SK-N-SH treated with all-trans-retinoic acid at 6 μM for 48 hours (cell line): ENCODE measurements around the gene SPTBN4.
"Not testable (repeated sequence)": the region's sequence is repeated elsewhere in the genome, so short reads cannot be mapped to it uniquely, and the experiment has no call there.

Experiments used
- ATAC-seq: fragments of 200-7000 bp; cut with Tn5 transposase; 3 replicates; pipeline ENCODE4 v1.9.1; 2020; ENCODE audit warnings: mild to moderate bottlenecking, moderate library complexity
- ARNTL ChIP-seq: fragments of 450-650 bp; formaldehyde crosslinking; IDR thresholded peaks from 2 replicates; pipeline ENCODE4 v1.5.0; 2020; ENCODE audit warnings: low read depth, mild to moderate bottlenecking, moderate library complexity, borderline replicate concordance
- BACH2 ChIP-seq: fragments of 250-450 bp; sonication (Bioruptor Pico); IDR thresholded peaks from 2 replicates; pipeline ENCODE4 v1.9.0; 2021; ENCODE audit warnings: mild to moderate bottlenecking, borderline replicate concordance
- CREB5 ChIP-seq: fragments of 250-450 bp; sonication (Bioruptor Pico); IDR thresholded peaks from 2 replicates; pipeline ENCODE4 v1.5.1; 2020; ENCODE audit warnings: low read depth, mild to moderate bottlenecking, moderate library complexity
- CSDC2 ChIP-seq: fragments of 250-450 bp; sonication (Bioruptor Pico); IDR thresholded peaks from 2 replicates; pipeline ENCODE4 v1.5.0; 2020; ENCODE audit warnings: mild to moderate bottlenecking, moderate library complexity
- CSRNP3 ChIP-seq: fragments of 250-450 bp; sonication (Bioruptor Pico); IDR thresholded peaks from 2 replicates; pipeline ENCODE4 v1.5.1; 2021; ENCODE audit warnings: mild to moderate bottlenecking, moderate library complexity
- ESRRG ChIP-seq: fragments of 250-450 bp; sonication (Bioruptor Pico); IDR thresholded peaks from 2 replicates; pipeline ENCODE4 v1.6.1; 2021; ENCODE audit warnings: mild to moderate bottlenecking
- GLIS3 ChIP-seq: fragments of 250-450 bp; sonication (Bioruptor Pico); IDR thresholded peaks from 2 replicates; pipeline ENCODE4 v1.5.0; 2020; ENCODE audit warnings: mild to moderate bottlenecking, moderate library complexity
- ISL1 ChIP-seq: fragments of 250-450 bp; sonication (Bioruptor Pico); IDR thresholded peaks from 2 replicates; pipeline ENCODE4 v2.1.2; 2022; ENCODE audit warnings: mild to moderate bottlenecking, moderate library complexity
- OSR1 ChIP-seq: fragments of 250-450 bp; sonication (Bioruptor Pico); IDR thresholded peaks from 2 replicates; pipeline ENCODE4 v1.8.0; 2022; ENCODE audit warnings: moderate library complexity, mild to moderate bottlenecking, inconsistent platforms
- PATZ1 ChIP-seq: fragments of 250-450 bp; sonication (Bioruptor Pico); IDR thresholded peaks from 2 replicates; pipeline ENCODE4 v1.8.0; 2020; ENCODE audit warnings: mild to moderate bottlenecking, moderate library complexity, borderline replicate concordance
- POU6F1 ChIP-seq: fragments of 250-450 bp; sonication (Bioruptor Pico); IDR thresholded peaks from 2 replicates; pipeline ENCODE4 v1.8.0; 2021; ENCODE audit warnings: low read depth, mild to moderate bottlenecking, moderate library complexity, borderline replicate concordance
- PPARA ChIP-seq: fragments of 250-450 bp; sonication (Bioruptor Pico); IDR thresholded peaks from 2 replicates; pipeline ENCODE4 v1.5.0; 2020; ENCODE audit warnings: mild to moderate bottlenecking, borderline replicate concordance
- SNAI2 ChIP-seq: fragments of 250-450 bp; sonication (Bioruptor Pico); IDR thresholded peaks from 2 replicates; pipeline ENCODE4 v1.5.0; 2020; ENCODE audit warnings: mild to moderate bottlenecking, moderate library complexity
- TCF4 ChIP-seq: fragments of 250-450 bp; sonication (Bioruptor Pico); IDR thresholded peaks from 2 replicates; pipeline ENCODE4 v1.8.0; 2021; ENCODE audit warnings: mild to moderate bottlenecking, moderate library complexity, borderline replicate concordance
- TOX ChIP-seq: fragments of 250-450 bp; sonication (Bioruptor Pico); IDR thresholded peaks from 2 replicates; pipeline ENCODE4 v1.8.0; 2021; ENCODE audit warnings: mild to moderate bottlenecking, moderate library complexity, borderline replicate concordance
- TSHZ2 ChIP-seq: fragments of 250-450 bp; sonication (Bioruptor Pico); IDR thresholded peaks from 2 replicates; pipeline ENCODE4 v1.5.0; 2020; ENCODE audit warnings: mild to moderate bottlenecking, moderate library complexity
- ZC3H10 ChIP-seq: fragments of 250-450 bp; sonication (Bioruptor Pico); IDR thresholded peaks from 2 replicates; pipeline ENCODE4 v1.5.1; 2021; ENCODE audit warnings: mild to moderate bottlenecking, moderate library complexity
- ZFP3 ChIP-seq: fragments of 250-450 bp; sonication (Bioruptor Pico); IDR thresholded peaks from 2 replicates; pipeline ENCODE4 v1.5.0; 2020; ENCODE audit warnings: mild to moderate bottlenecking, moderate library complexity
- ZFP30 ChIP-seq: fragments of 450-650 bp; formaldehyde crosslinking; IDR thresholded peaks from 2 replicates; pipeline ENCODE4 v1.5.0; 2022; ENCODE audit warnings: mild to moderate bottlenecking, moderate library complexity
- ZNF565 ChIP-seq: fragments of 450-650 bp; formaldehyde crosslinking; conservative IDR thresholded peaks from 2 replicates; pipeline ENCODE4 v1.5.0; 2020; ENCODE audit warnings: low read depth, mild to moderate bottlenecking, moderate library complexity
- ZNF8 ChIP-seq: fragments of 450-650 bp; formaldehyde crosslinking; IDR thresholded peaks from 2 replicates; pipeline ENCODE4 v1.5.0; 2020; ENCODE audit warnings: mild to moderate bottlenecking, moderate library complexity

Gene SPTBN4

DNA sequence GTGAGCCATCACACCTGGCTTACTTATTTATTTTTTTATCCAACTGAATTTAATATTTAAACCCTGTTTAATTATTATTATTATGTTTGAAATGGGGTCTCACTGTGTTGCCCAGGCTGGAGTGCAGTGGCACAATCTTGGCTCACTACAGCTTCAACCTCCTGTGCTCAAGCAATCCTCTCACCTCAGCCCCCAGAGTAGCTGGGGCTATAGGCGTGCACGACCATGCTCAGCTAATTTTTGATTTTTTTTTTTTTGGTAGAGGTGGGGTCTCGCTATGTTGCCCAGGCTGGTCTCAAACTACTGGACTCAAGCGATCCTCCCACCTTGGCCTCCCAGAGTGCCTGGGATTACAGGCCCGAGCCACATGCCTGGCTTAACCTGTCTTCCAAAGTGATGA is 32.5 kb downstream of the SPTBN4 start:
- TF ChIP-seq GLIS3 (CRISPR knock-in tag), result no peak
- no peak for TF ChIP-seq OSR1 (CRISPR knock-in tag)
- no peak for TF ChIP-seq BACH2 (CRISPR knock-in tag)
- TF ChIP-seq CSRNP3 (CRISPR knock-in tag), result no peak
- TF ChIP-seq TSHZ2 (CRISPR knock-in tag), result no peak
- no peak for TF ChIP-seq SNAI2 (CRISPR knock-in tag)
- no peak for TF ChIP-seq ZC3H10 (CRISPR knock-in tag)
- TF ChIP-seq TCF4 (CRISPR knock-in tag), result no peak
- TF ChIP-seq CSDC2 (CRISPR knock-in tag), result no peak
- no peak for TF ChIP-seq ISL1 (CRISPR knock-in tag)
- no peak for TF ChIP-seq CREB5 (CRISPR knock-in tag)
- TF ChIP-seq ZNF8 (CRISPR knock-in tag), result no peak
- TF ChIP-seq ZFP3, result no peak
- TF ChIP-seq PPARA (CRISPR knock-in tag), result no peak
- TF ChIP-seq TOX, result no peak
- ATAC-seq, result no peak

DNA sequence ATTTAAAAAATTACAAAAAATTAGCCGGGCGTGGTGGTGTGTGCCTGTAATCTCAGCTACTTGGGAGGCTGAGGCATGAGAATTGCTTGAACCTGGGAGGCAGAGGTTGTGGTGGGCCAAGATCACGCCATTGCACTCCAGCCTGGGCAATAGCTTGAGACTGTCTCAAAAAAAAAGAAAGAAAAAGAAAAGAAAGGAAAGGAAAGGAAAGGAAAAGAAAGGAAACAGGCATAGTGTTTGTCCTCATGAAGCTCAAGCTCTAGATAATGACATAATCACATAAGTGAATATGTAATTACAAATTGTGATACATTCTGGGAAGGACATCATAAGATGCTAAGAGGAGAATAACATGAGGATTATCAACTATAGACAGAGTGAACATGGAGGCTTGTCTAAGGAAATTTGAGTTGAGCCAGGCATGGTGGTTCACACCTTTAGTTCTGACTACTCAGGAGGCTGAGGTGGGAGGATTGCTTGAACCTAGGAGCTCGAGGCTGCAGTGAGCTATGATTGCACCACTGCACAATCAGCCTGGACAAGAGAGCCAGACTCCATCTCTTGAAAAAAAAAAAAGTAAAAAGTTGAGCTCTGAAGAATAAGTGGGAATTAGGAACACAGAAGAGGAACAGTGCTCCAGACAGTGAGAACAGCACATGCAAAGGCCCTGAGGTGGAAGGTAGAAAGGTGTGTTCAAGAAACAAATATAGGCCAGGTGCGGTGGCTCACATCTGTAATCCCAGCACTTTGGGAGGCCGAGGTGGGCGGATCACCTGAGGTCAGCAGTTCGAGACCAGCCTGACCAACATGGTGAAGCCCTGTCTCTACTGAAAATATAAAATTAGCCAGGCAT is 34.1 kb downstream of the SPTBN4 start:
- ATAC-seq, result not testable (repeated sequence)

DNA sequence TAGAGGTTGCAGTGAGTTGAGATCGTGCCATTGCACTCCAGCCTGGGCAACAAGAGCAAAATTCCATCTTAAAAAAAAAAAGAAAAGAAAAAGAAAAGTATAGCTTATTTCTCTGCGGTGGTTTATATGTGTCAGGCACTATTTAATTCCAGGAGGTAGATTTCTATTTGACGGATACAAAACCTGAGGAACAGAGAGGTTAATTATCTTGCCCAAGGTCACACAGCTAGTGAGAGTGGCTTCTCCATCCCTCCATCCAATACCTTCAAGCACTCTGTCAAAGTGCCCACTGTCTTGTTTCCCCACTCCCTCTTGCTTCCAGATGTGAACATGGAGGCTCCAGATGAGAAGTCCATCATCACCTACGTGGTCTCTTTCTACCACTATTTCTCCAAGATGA is 34.8 kb downstream of the SPTBN4 start:
- no peak for ATAC-seq

GRCh38 chr19:40502081-40502480 is 35.3 kb downstream of the SPTBN4 start:
- TF ChIP-seq SNAI2 (CRISPR knock-in tag) (no peak), ESRRG (CRISPR knock-in tag) (no peak), BACH2 (CRISPR knock-in tag) (no peak), POU6F1 (CRISPR knock-in tag) (no peak), OSR1 (CRISPR knock-in tag) (no peak), PATZ1 (CRISPR knock-in tag) (no peak), ZC3H10 (CRISPR knock-in tag) (no peak), ARNTL (CRISPR knock-in tag) (no peak), ZNF8 (CRISPR knock-in tag) (no peak), CSRNP3 (CRISPR knock-in tag) (no peak), CSDC2 (CRISPR knock-in tag) (no peak), ZFP30 (no peak), TOX (no peak)
- no peak for ATAC-seq

More for the DNA sequence above, 34.8 kb downstream of the SPTBN4 start:
- no peak for TF ChIP-seq SNAI2 (CRISPR knock-in tag)
- TF ChIP-seq ZNF565 (CRISPR knock-in tag), result no peak
- no peak for TF ChIP-seq OSR1 (CRISPR knock-in tag)
